ENCODE results near the gene MVD. TPM values are rescaled to one million over a fixed set of nuclear protein-coding genes. Genes with fewer than 3 reads are reported as not detected.

The MVD gene
- total RNA-seq, 1 donor from 2014 or later, result 64.0 TPM

DNA sequence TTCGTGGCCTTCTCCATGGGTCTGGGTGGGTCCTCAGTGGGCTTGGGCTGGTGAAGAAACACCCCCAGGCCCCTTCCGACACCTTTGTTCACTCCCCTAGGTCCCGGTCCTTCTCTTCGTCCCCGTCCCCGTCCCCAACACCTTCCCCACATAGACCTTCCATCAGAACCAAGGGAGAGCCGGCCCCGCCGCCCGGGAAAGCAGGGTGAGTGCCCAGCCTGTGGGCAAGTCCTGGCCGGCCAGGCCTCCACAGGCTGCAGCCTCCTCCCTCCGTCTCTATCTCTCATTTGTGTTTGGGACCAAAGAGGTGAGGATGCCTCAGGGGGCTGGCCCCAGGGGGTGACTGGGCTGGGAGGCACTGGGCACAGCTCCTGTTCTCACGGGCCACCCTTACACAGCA, 39.0 kb downstream of the MVD start:
- no peaks in the 10 kb centered on the region for H3K27me3 Mint-ChIP-seq (ENCODE audit: low read depth)
- H3K9me3 Mint-ChIP-seq, result no peaks in the 10 kb centered on the region
- H3K4me1 Mint-ChIP-seq, result no peaks in the 10 kb centered on the region
- no peak for DNase-seq (ENCODE audit: low spot score in 2 of 2, unreplicated experiment in 2 of 2)
- H3K27ac Mint-ChIP-seq, result no peak overlapping the region
- TF ChIP-seq, protein P1, sequence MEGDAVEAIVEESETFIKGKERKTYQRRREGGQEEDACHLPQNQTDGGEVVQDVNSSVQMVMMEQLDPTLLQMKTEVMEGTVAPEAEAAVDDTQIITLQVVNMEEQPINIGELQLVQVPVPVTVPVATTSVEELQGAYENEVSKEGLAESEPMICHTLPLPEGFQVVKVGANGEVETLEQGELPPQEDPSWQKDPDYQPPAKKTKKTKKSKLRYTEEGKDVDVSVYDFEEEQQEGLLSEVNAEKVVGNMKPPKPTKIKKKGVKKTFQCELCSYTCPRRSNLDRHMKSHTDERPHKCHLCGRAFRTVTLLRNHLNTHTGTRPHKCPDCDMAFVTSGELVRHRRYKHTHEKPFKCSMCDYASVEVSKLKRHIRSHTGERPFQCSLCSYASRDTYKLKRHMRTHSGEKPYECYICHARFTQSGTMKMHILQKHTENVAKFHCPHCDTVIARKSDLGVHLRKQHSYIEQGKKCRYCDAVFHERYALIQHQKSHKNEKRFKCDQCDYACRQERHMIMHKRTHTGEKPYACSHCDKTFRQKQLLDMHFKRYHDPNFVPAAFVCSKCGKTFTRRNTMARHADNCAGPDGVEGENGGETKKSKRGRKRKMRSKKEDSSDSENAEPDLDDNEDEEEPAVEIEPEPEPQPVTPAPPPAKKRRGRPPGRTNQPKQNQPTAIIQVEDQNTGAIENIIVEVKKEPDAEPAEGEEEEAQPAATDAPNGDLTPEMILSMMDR (IDR thresholded peaks at IDR 0.05; ENCODE audit: unreplicated experiment), result no peak
- peaks cover 9% of the 10 kb centered on the region for H3K36me3 Mint-ChIP-seq
- H3K4me3 Mint-ChIP-seq, result no peak overlapping the region

DNA sequence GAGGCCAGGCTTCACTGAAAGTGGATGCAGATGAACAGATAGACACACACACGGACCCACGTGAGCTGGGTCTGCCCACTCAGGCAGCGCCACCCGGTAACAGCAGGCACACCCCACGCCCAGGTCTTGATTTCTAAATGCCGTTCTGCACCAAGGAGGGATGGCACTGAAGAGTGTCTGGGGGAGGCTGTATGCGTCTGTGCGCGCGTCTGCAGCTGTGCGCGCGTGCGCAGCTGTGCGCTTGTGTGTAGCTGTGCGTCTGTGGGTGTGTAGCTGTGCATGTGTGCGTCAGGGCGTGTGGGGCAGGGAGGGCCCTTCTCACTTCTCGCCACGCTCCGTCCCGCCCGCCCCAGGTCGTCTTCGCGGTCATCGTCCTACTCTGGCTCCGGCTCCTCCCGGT, 40.0 kb downstream of the MVD start:
- Mint-ChIP-seq H3K4me1 (no peaks in the 10 kb centered on the region), H3K27me3 (ENCODE audit: low read depth) (no peaks in the 10 kb centered on the region)

GRCh38 chr16:88622125-88622524, 40.8 kb downstream of the MVD start:
- no peak for DNase-seq (ENCODE audit: low spot score in 2 of 2, unreplicated experiment in 2 of 2)
- H3K27ac Mint-ChIP-seq, result no peak overlapping the region
- H3K4me3 Mint-ChIP-seq, result no peak overlapping the region
- H3K4me1 Mint-ChIP-seq, result no peaks in the 10 kb centered on the region
- TF ChIP-seq, protein P1 (IDR thresholded peaks at IDR 0.05; ENCODE audit: unreplicated experiment), result no peak
- peaks cover 5% of the 10 kb centered on the region for H3K36me3 Mint-ChIP-seq
- H3K27me3 Mint-ChIP-seq (ENCODE audit: low read depth), result no peaks in the 10 kb centered on the region
- no peaks in the 10 kb centered on the region for H3K9me3 Mint-ChIP-seq

More for the DNA sequence above, 40.0 kb downstream of the MVD start:
- H3K27ac Mint-ChIP-seq, result no peak overlapping the region
- no peak for DNase-seq (ENCODE audit: low spot score in 2 of 2, unreplicated experiment in 2 of 2)
- no peaks in the 10 kb centered on the region for H3K9me3 Mint-ChIP-seq
- peaks cover 9% of the 10 kb centered on the region for H3K36me3 Mint-ChIP-seq
- H3K4me3 Mint-ChIP-seq, result no peak overlapping the region
- TF ChIP-seq, protein P1 (IDR thresholded peaks at IDR 0.05; ENCODE audit: unreplicated experiment), result no peak

GRCh38 chr16:88619859-88620815, 42.8 kb downstream of the MVD start:
- no peaks in the 10 kb centered on the region for H3K4me1 Mint-ChIP-seq
- no peaks in the 10 kb centered on the region for H3K9me3 Mint-ChIP-seq
- no peak for DNase-seq (ENCODE audit: low spot score in 2 of 2, unreplicated experiment in 2 of 2)
- H3K27ac Mint-ChIP-seq, result no peak overlapping the region
- no peaks in the 10 kb centered on the region for H3K27me3 Mint-ChIP-seq (ENCODE audit: low read depth)
- H3K4me3 Mint-ChIP-seq, result no peak overlapping the region
- H3K36me3 Mint-ChIP-seq, result peaks cover 5% of the 10 kb centered on the region
- TF ChIP-seq, protein P1 (IDR thresholded peaks at IDR 0.05; ENCODE audit: unreplicated experiment), result no peak

- TF ChIP-seq, protein P1 (IDR thresholded peaks at IDR 0.05; ENCODE audit: unreplicated experiment), result no peak
- H3K4me3 Mint-ChIP-seq, result no peak overlapping the region
- peaks cover 5% of the 10 kb centered on the region for H3K36me3 Mint-ChIP-seq
- no peak overlapping the region for H3K27ac Mint-ChIP-seq
- DNase-seq (ENCODE audit: low spot score in 2 of 2, unreplicated experiment in 2 of 2), result no peak
- no peaks in the 10 kb centered on the region for H3K27me3 Mint-ChIP-seq (ENCODE audit: low read depth)
- H3K9me3 Mint-ChIP-seq, result no peaks in the 10 kb centered on the region
- no peaks in the 10 kb centered on the region for H3K4me1 Mint-ChIP-seq
Measured at GRCh38 chr16:88618956-88619667, 43.8 kb downstream of the MVD start.

Data from mesothelial cell of epicardium (in vitro differentiated cells).